Subcutaneous adipose tissue (tissue), 4 donors: ENCODE data around the gene NR1H4. TPM values are rescaled to one million over a fixed set of nuclear protein-coding genes. Genes with fewer than 3 reads are reported as not detected.

Source experiments
- CTCF ChIP-seq: fragments of 450-650 bp; IDR thresholded peaks from one replicate; pipeline ENCODE4 v1.5.1; 2016; ENCODE audit warnings: low read depth, mild to moderate bottlenecking, control low read depth, antibody characterized with exemption, moderate library complexity
- small RNA-seq: library from RNA; depleted of rRNA; stranded (forward); fragments of <200 nt; gene quantifications from one replicate; pipeline ENCODE3, GENCODE V24; 2016
- total RNA-seq, 4 donors: library from RNA; depleted of rRNA; stranded (reverse); fragments of >200 nt; gene quantifications; one replicate each; pipeline ENCODE4 v1.1.0, GENCODE V29; 2016

NR1H4 gene
- total RNA-seq, 4 donors from 2014 or later = not detected

- TF ChIP-seq CTCF = no peak
These were observed 138.9 kb downstream of the NR1H4 start for GRCh38 chr12:100612606-100613005.

Small RNA genes within 50 kb of the gene (small RNA-seq; reads per million reads assigned to genes)
- not detected for gene AC010200.2

Other genes starting within 250 kb of the NR1H4 start
- 1 to 10 TPM in 2 of 4 donors, not detected in 2; 2.0 to 2.4 TPM for gene DEPDC4, start 206.8 kb upstream of the NR1H4 start, total RNA-seq
- gene SCYL2, start 206.7 kb upstream of the NR1H4 start, total RNA-seq = 10 to 100 TPM; 37.3 to 76.0 (median 41.1) TPM
- under 1 TPM in 1 of 4 donors, not detected in 3; 0.17 TPM for gene SLC17A8, start 116.8 kb upstream of the NR1H4 start, total RNA-seq
- 10 to 100 TPM in 2 of 4 donors, 1 to 10 TPM in 2; 4.0 to 27.0 (median 11.0) TPM for gene GAS2L3, start 99.8 kb downstream of the NR1H4 start, total RNA-seq